IMR-90 (cell line): ENCODE data around the gene CSN1S1.

Experiments
- BHLHE40 ChIP-seq: fragments of 150-350 bp; IDR thresholded peaks from 2 replicates; pipeline ENCODE4 v1.6.1; 2016; ENCODE audit warnings: mild to moderate bottlenecking, low read depth, low read length
- CEBPB ChIP-seq: IDR thresholded peaks from 2 replicates; pipeline ENCODE4 v1.6.1; 2012; ENCODE audit warnings: low read depth, low read length, improper control_type of control experiment
- MAFK ChIP-seq: IDR thresholded peaks from 2 replicates; pipeline ENCODE4 v1.6.1; 2012; ENCODE audit warnings: low read depth, low read length, improper control_type of control experiment
- MAZ ChIP-seq: IDR thresholded peaks from 2 replicates; pipeline ENCODE4 v1.6.1; 2012; ENCODE audit warnings: low read depth, mild to moderate bottlenecking, low read length, improper control_type of control experiment, moderate library complexity, borderline replicate concordance
- MXI1 ChIP-seq: IDR thresholded peaks from 2 replicates; pipeline ENCODE4 v1.6.1; 2012; ENCODE audit warnings: low read depth, mild to moderate bottlenecking, low read length, moderate library complexity, borderline replicate concordance
- POLR2A ChIP-seq: IDR thresholded peaks from 2 replicates; pipeline ENCODE4 v1.6.1; 2012; ENCODE audit warnings: mild to moderate bottlenecking, low read depth, low read length
- RAD21 ChIP-seq: IDR thresholded peaks from 2 replicates; pipeline ENCODE4 v1.6.1; 2012; ENCODE audit warnings: low read length, improper control_type of control experiment
- RCOR1 ChIP-seq: IDR thresholded peaks from 2 replicates; pipeline ENCODE4 v1.6.1; 2012; ENCODE audit warnings: mild to moderate bottlenecking, low read length, improper control_type of control experiment; ENCODE audit not compliant: insufficient replicate concordance
- RFX5 ChIP-seq: IDR thresholded peaks from 2 replicates; pipeline ENCODE4 v1.8.0; 2012; ENCODE audit warnings: low read depth, mild to moderate bottlenecking, low read length, moderate library complexity
- SMC3 ChIP-seq: fragments of 150-350 bp; IDR thresholded peaks from 2 replicates; pipeline ENCODE4 v1.6.1; 2016; ENCODE audit warnings: low read depth, mild to moderate bottlenecking, antibody characterized with exemption, low read length, moderate library complexity
- TF ChIP-seq, protein P1 (sequence below): conservative IDR thresholded peaks from 2 replicates; pipeline ENCODE4 v1.5.1; 2012; ENCODE audit warnings: mild to moderate bottlenecking, low read depth, low read length, improper control_type of control experiment
- TF ChIP-seq, protein P2 (sequence below): fragments of 150-350 bp; IDR thresholded peaks from 2 replicates; pipeline ENCODE4 v1.6.1; 2016; ENCODE audit warnings: low read depth, mild to moderate bottlenecking, low read length, moderate library complexity, borderline replicate concordance

DNA sequence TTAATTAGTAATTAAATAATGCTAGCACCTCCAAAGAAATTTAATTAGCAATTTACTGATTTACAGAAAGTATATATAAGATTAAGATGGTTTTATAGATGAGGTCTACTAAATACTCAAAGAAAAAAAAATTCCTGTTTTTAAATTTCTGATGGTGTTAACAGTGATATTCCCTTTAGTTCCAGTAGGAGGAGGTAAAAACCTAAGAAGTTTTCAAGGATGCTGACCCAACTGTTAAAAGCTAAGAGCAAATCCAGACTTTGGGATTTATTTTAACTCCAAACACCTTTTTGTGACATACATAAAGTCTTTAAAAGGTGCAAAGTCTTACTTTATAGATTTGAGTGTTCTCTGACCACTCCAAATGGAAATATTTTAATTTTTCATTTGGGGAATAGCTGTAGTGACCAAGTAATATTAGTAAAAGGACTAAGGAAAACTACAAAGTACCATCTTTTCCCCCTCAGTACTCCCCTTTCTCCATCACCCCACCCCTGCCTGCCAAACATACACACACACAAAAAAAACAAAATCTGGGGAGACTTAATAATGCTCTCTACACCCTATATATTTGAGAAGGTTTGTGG lies 34.2 kb upstream of the CSN1S1 start:
- TF ChIP-seq RAD21 (peak; percentile 29; the same call in 1 of the 2 replicates), POLR2A (no peak), MAFK (no peak), CEBPB (no peak), RCOR1 (no peak), MXI1 (no peak), MAZ (no peak), RFX5 (no peak), BHLHE40 (no peak), SMC3 (no peak)
- TF ChIP-seq, protein P1, sequence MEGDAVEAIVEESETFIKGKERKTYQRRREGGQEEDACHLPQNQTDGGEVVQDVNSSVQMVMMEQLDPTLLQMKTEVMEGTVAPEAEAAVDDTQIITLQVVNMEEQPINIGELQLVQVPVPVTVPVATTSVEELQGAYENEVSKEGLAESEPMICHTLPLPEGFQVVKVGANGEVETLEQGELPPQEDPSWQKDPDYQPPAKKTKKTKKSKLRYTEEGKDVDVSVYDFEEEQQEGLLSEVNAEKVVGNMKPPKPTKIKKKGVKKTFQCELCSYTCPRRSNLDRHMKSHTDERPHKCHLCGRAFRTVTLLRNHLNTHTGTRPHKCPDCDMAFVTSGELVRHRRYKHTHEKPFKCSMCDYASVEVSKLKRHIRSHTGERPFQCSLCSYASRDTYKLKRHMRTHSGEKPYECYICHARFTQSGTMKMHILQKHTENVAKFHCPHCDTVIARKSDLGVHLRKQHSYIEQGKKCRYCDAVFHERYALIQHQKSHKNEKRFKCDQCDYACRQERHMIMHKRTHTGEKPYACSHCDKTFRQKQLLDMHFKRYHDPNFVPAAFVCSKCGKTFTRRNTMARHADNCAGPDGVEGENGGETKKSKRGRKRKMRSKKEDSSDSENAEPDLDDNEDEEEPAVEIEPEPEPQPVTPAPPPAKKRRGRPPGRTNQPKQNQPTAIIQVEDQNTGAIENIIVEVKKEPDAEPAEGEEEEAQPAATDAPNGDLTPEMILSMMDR: peak; percentile 38
- TF ChIP-seq, protein P2, sequence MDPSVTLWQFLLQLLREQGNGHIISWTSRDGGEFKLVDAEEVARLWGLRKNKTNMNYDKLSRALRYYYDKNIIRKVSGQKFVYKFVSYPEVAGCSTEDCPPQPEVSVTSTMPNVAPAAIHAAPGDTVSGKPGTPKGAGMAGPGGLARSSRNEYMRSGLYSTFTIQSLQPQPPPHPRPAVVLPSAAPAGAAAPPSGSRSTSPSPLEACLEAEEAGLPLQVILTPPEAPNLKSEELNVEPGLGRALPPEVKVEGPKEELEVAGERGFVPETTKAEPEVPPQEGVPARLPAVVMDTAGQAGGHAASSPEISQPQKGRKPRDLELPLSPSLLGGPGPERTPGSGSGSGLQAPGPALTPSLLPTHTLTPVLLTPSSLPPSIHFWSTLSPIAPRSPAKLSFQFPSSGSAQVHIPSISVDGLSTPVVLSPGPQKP: no peak
